Transverse colon (tissue), 4 donors: ENCODE results near the gene NRCAM. TPM values are rescaled to one million over a fixed set of nuclear protein-coding genes. Genes with fewer than 3 reads are reported as not detected.
"Not testable (repeated sequence)": the region's sequence is repeated elsewhere in the genome, so short reads cannot be mapped to it uniquely, and the experiment has no call there.

ENCODE experiments used
- DNase-seq: peaks from one replicate; pipeline ENCODE4 v3.0.0-alpha.2; 2019
- H3K27ac ChIP-seq, 4 donors: fragments of 200-600 bp; sonication (generic); 2 replicates each; pipeline ENCODE4 v1.5.1; 2016 to 2018; ENCODE audit warnings: inconsistent platforms in 4 of 4
- H3K27me3 ChIP-seq: fragments of 200-600 bp; sonication (generic); 2 replicates; pipeline ENCODE4 v1.5.1; 2017; ENCODE audit warnings: inconsistent platforms
- H3K36me3 ChIP-seq, 4 donors: fragments of 200-600 bp; sonication (generic); 2 replicates each; pipeline ENCODE4 v1.5.1; 2017 to 2019; ENCODE audit warnings: inconsistent platforms in 4 of 4
- H3K4me1 ChIP-seq, 4 donors: fragments of 200-600 bp; sonication (generic); 2 replicates each; pipeline ENCODE4 v1.5.1; 2017 to 2020; ENCODE audit warnings: inconsistent platforms in 4 of 4
- H3K4me3 ChIP-seq, 4 donors: fragments of 200-600 bp; sonication (generic); 1 replicate in 1 of 4; 2 replicates in 3 of 4; pipeline versions ENCODE4 v1.5.1 to v1.6.1; 2017 to 2019; ENCODE audit warnings: inconsistent platforms in 4 of 4
- H3K9me3 ChIP-seq, 2 donors: fragments of 200-600 bp; sonication (generic); 2 replicates each; pipeline ENCODE4 v1.5.1; 2017 to 2019; ENCODE audit warnings: inconsistent platforms in 2 of 2
- EP300 ChIP-seq: sonication (generic); formaldehyde crosslinking; IDR thresholded peaks from one replicate; pipeline ENCODE4 v1.6.1; 2017; ENCODE audit warnings: antibody characterized with exemption, low read depth
- POLR2A ChIP-seq: fragments of 450-650 bp; IDR thresholded peaks from one replicate; pipeline ENCODE4 v1.6.1; 2016; ENCODE audit warnings: antibody characterized with exemption, mild to moderate bottlenecking, moderate library complexity
- POLR2AphosphoS5 ChIP-seq, 3 donors: sonication (generic); formaldehyde crosslinking; IDR thresholded peaks; one replicate each; pipeline ENCODE4 v1.6.1; 2016; ENCODE audit warnings: antibody characterized with exemption in 3 of 3
- WGBS, 2 donors: methylation state at CpG; one replicate each; pipeline ENCODE4 v1.1.5; 2018; ENCODE audit warnings: low coverage in 1 of 2; 5-methylcytosine and 5-hydroxymethylcytosine counted together
- in situ Hi-C, 4 donors: fragments of 200-750 bp; cut with MboI; loops; one replicate each; pipeline versions ENCODE4 v1.15.0 to v1.15.1; 2017; ENCODE audit warnings: low sequenced_read_pairs in 3 of 4, low pct_ligation_motif_present in 1 of 4, low pct_unique_long_range_greater_than_20kb in 1 of 4
- intact Hi-C: fragments of 100-400 bp; cut with DNase I; formaldehyde crosslinking; loops from one replicate; pipeline ENCODE4 v1.15.1; 2023; ENCODE audit warnings: low total_unique reads
- total RNA-seq, 4 donors: library from RNA; depleted of rRNA; stranded (reverse); fragments of >200 nt; gene quantifications; one replicate each; pipeline ENCODE4 v1.1.0, GENCODE V29; 2016
- TF ChIP-seq, protein P1 (sequence below), 5 experiments: fragments of 200-600 bp in 3 of 5; fragments of 450-650 bp in 2 of 5; sonication (generic) in 3 of 5; IDR thresholded peaks; 1 replicate in 2 of 5; 2 replicates in 3 of 5; pipeline ENCODE4 v1.5.1; 2016 to 2017; ENCODE audit warnings: antibody characterized with exemption in 5 of 5, inconsistent platforms in 3 of 5, mild to moderate bottlenecking in 2 of 5, moderate library complexity in 1 of 5

NRCAM gene
- total RNA-seq, 4 donors from 2014 or later = 0.60 to 2.5 (median 1.8) TPM

DNA sequence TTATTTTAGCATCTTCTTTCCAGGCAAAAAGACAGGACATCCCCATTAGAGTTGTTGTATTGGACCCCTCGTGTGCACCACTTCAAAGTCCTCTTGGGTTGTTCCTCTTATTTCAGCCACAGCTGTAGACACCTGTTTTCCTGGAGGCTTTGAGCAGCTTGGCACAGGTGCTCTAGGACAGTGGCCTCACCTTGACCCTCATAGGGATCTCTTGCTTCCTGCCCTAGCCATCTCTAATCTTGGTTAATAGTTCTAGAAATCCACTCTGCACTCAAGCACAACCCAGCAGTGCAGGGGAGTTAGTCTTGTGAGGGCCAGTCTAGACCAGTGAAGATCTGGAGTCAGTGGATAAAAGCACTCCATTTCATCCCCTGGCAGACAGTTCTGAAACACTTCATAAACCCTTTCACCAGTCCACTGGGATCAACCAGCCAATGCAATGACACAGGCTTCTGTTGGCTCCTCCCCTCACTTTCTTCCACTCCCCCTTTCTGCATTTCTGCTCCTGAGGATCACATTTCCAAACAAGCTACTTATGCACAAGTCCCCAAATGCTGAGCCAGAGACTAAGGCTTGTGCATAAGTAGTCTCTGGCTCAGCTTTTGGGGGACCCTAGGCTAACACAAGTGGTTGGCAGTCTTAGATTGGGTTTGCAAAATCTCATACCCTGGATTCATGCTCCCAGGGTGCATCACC, 194.5 kb downstream of the NRCAM start:
- TF ChIP-seq, protein P1, sequence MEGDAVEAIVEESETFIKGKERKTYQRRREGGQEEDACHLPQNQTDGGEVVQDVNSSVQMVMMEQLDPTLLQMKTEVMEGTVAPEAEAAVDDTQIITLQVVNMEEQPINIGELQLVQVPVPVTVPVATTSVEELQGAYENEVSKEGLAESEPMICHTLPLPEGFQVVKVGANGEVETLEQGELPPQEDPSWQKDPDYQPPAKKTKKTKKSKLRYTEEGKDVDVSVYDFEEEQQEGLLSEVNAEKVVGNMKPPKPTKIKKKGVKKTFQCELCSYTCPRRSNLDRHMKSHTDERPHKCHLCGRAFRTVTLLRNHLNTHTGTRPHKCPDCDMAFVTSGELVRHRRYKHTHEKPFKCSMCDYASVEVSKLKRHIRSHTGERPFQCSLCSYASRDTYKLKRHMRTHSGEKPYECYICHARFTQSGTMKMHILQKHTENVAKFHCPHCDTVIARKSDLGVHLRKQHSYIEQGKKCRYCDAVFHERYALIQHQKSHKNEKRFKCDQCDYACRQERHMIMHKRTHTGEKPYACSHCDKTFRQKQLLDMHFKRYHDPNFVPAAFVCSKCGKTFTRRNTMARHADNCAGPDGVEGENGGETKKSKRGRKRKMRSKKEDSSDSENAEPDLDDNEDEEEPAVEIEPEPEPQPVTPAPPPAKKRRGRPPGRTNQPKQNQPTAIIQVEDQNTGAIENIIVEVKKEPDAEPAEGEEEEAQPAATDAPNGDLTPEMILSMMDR (IDR thresholded peaks at IDR 0.05) = no peak
- no peak for TF ChIP-seq POLR2AphosphoS5 (IDR thresholded peaks at IDR 0.05)
- no peak for TF ChIP-seq POLR2A
- H3K27me3 ChIP-seq = no peaks in the 10 kb centered on the region
- in situ Hi-C loops (no loop called here), intact Hi-C loops (no loop called here)
- no peaks in the 10 kb centered on the region for H3K36me3 ChIP-seq
- no peaks in the 10 kb centered on the region for H3K4me1 ChIP-seq
- no peak overlapping the region for H3K27ac ChIP-seq
- H3K4me3 ChIP-seq = no peak overlapping the region
- H3K9me3 ChIP-seq = no peaks in the 10 kb centered on the region
- DNase-seq = no peak
- WGBS, 2 donors = 50 to 69% methylated on average over 1 of the region's 1 CpG

DNA sequence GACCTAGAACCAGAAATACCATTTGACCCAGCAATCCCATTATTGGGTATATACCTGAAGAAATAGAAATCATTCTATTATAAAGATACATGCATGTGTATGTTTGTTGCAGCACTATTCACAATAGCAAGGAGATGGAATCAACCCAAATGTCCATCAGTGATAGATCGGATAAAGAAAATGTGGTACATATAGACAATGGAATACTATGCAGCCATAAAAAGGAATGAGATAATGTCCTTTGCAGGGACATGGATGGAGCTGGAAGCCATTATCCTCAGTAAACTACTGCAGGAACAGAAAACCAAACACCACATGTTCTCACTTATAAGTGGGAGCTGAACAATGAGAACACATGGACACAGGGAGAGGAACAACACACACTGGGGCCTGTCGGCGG, 196.8 kb downstream of the NRCAM start:
- H3K4me1 ChIP-seq, H3K27ac ChIP-seq, H3K27me3 ChIP-seq, intact Hi-C loops, DNase-seq, in situ Hi-C loops, H3K9me3 ChIP-seq, H3K4me3 ChIP-seq, H3K36me3 ChIP-seq: not testable (repeated sequence)
- 92 to 94% methylated on average over 3 of the region's 3 CpGs for WGBS, 2 donors

DNA sequence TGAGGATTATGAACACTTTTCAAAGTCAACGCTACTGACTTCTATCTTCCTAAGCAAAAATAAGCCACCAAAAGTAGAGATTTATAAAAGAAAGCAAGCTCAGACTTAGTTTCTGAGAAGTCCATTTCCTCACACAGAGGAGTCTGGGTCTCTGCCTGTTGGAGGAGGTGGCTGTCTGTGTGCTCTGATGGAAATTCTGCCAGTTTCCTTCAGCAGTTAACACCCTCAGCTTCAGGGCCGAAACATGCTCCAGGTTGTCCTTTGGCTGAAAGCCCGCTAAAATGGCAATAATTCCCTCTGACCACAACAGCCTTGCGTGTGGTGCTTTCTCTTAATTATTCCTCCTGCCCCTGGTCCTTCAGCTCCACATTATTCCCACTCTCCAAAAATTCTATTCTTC, 198.3 kb downstream of the NRCAM start:
- Histone ChIP-seq H3K27ac (no peak overlapping the region), H3K9me3 (no peaks in the 10 kb centered on the region), H3K36me3 (no peaks in the 10 kb centered on the region), H3K4me1 (no peaks in the 10 kb centered on the region), H3K4me3 (no peak overlapping the region), H3K27me3 (no peaks in the 10 kb centered on the region)
- intact Hi-C loops (no loop called here), in situ Hi-C loops (no loop called here)
- DNase-seq = no peak
- WGBS, 2 donors = 87 to 90% methylated on average over 4 of the region's 4 CpGs
- TF ChIP-seq, protein P1 (IDR thresholded peaks at IDR 0.05) = no peak
- TF ChIP-seq POLR2AphosphoS5 (IDR thresholded peaks at IDR 0.05) (no peak), POLR2A (no peak), EP300 (no peak)

DNA sequence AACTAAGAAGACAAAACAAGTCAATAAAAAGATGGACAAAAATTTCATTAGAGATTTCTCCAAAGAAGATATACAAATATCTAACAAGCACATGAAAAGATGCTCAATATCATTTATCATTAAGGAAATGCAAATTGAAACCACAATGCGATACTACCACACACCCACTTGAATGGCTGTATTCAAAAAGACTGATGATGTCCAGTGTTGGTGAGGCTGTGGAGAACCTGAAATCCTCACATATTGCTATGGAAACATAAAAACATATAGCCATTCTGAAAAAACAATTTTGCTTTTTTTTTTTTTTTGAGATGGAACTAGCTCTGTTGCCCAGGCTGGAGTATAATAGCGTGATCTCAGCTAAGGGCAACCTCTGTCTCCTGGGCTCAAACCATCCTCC, 202.0 kb downstream of the NRCAM start:
- Histone ChIP-seq H3K27ac (no peak overlapping the region), H3K27me3 (no peaks in the 10 kb centered on the region), H3K4me3 (no peak overlapping the region), H3K4me1 (no peaks in the 10 kb centered on the region), H3K36me3 (no peaks in the 10 kb centered on the region), H3K9me3 (no peaks in the 10 kb centered on the region)
- in situ Hi-C loops = no loop called here
- no peak for DNase-seq
- no peak for TF ChIP-seq POLR2A
- no peak for TF ChIP-seq POLR2AphosphoS5 (IDR thresholded peaks at IDR 0.05)
- no peak for TF ChIP-seq EP300
- TF ChIP-seq, protein P1 (IDR thresholded peaks at IDR 0.05) = no peak
- 86 to 98% methylated on average over 1 to 2 of the region's 2 CpGs for WGBS, 2 donors
- intact Hi-C loops = no loop called here
